Hematopoietic multipotent progenitor cell treated with erythropoietin and hydrocortisone succinate and interleukin-3 and kit ligand, for 8 days (in vitro differentiated cells): ENCODE results near the gene SLC4A7.
"Not testable (repeated sequence)": the region's sequence is repeated elsewhere in the genome, so short reads cannot be mapped to it uniquely, and the experiment has no call there.

Experiments
- DNase-seq: peaks from one replicate; pipeline ENCODE4 v3.0.0-alpha.2; 2015

SLC4A7 gene

DNA sequence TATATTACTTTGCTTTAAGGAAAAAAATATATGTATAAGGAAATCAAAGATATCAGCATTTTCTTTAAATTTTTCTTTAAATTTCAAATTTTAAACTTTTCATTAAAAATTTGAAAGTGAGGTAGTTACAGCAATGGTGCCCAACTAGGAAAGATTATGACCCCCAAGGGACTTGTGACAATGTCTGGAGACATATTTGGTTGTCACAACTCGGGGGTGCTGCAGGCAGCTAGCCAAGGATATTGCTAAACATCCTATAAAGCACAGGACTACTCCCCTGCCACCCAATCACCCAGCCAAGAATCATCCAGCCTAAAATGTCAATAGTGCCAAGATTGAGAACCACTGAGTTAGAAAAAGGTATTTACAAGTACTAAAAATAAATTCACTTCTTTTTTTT, 57.3 kb downstream of the SLC4A7 start:
- DNase-seq = no peak

DNA sequence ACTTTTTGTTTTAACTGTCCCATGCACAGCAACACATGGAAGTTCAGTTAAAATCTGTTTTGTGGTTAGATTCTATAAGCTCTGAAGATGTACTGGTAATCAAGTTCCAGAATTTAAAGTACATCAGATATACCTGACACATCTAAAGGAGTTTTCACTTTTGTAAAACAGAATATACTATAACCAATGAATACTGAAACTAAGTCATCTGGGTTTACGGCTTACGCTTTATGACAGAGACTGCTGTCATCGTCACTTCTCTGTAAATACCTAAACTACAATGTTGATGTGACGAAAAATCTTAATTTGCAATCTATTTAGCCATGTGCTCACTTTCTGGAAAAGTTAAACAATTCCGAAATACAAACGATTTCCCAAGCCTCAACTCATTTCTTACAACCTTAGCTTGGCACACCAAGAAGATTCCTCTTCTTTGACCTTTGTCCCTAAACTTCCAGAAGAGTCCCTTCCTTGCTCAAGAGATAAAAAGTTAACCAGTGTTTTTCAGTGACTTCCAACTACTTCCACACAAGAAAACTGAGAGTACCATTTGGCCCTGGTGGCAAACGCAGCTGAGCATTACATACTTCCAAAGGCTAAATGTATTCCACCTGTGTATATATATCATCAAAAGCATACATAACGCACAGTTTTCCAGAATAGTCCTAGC, 58.2 kb downstream of the SLC4A7 start:
- DNase-seq = no peak

DNA sequence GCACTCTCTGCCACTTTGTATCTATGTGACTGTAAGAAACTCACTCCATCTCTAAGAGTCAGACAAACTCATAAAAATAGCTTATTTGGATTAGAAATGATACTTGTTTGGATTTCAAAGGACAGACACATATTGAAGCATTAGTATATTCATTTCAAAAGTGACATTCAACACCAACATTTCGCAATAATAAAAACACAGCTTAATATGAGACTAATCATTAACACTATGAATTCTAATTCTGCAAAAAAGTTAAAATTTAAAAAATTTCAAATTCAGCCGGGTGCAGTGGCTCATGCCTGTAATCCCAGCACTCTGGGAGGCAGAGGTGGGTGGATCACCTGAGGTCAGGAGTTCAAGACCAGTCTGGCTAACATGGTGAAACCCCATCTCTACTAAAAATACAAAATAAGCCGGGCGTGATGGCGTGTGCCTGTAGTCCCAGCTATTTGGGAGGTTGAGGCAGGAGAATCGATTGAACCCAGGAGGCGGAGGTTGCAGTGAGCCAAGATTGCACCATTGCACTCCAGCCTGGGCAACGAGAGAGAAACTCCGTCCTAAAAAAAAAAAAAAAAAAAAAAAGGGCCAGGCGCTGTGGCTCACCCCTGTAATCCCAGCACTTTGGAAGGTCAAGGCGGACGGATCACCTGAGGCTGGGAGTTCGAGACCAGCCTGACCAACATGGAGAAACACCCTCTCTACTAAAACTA, 59.2 kb downstream of the SLC4A7 start:
- DNase-seq = not testable (repeated sequence)

DNA sequence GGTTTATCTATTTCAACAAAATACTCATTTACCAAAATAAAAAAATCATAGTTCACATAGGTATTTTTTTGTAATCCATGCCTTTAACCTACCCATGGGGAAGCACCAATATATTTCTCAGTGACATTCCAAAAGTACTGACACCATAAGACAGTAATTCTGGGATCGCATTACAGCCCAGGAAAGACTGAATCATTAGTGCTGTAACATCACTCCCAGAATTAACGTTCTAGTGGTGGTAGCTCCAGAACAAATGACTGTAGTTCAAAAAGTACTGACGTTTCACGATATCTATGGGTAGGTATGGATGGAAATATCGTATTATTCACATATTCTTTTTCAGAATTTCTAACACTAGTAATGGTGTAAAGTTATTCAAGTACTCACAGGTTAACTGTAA, 60.7 kb downstream of the SLC4A7 start:
- no peak for DNase-seq

DNA sequence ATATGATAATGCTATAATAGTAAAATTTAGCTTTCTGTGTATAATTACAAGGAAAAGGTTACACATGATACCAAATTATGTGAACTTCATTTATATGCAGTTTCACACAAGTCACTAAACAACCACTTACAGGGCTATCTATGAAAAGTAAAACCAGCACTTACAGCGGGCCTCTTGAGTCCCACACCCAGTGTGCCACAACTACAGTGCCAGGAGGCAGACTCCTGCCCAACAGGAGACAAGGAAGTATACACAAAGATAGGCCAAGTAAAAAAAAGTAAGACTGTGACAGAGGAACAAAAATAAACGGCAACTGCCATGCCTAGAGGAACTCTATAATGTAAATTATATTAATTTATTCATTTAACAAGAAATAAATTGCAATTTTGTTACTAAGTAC, 61.6 kb downstream of the SLC4A7 start:
- no peak for DNase-seq

DNA sequence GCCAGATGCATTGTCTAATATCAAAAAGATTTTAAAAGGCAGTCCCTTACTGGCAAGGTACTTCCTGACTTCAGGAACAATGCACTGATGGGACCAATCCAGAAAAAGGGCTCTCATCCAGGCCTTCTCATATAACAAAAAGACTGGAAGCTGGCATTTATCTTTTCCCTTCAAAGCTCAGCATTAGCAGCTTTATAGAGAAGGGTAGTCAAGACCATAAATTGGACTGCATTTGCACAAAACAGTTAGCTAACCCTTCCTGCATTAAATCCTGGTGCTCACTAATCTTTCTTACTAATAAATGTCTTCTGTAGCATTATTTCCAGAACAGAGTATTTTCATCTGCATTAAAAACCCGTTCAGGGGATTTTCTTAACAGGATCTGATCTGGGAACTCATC, 69.0 kb downstream of the SLC4A7 start:
- no peak for DNase-seq

DNA sequence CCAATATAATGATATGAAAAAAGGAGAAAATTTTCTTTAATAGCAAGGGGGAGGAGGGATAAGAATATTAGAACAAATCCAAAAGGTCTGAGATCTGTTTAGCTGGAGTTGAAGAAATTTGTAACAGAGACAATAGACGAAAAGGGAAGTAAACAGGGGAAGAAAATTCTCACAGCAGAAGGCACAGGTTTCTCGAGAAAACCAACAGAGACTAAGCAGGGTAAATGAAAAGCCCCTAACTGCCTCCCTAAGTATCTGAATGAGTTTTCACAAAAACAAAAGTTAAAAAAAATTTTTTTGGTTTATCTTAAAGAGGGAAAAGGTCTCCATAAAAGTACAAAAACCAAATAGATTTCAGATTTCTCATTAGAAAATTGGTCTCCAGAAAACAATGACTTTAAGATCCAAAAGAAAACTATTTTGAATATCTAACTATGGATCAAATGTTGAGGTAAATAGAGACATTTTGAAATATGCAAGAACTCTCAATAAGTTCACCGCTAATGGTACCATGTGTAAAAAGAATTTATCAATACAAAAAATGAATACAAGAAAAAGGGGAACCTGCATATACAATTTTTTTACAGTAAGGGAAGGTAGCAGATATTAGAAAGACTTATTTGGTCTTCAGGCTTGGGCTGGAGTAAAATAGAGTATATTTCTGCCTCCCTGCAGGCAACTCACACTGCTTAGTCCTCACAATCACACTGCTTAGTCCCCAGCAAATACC, 91.1 kb downstream of the SLC4A7 start:
- DNase-seq = no peak

DNA sequence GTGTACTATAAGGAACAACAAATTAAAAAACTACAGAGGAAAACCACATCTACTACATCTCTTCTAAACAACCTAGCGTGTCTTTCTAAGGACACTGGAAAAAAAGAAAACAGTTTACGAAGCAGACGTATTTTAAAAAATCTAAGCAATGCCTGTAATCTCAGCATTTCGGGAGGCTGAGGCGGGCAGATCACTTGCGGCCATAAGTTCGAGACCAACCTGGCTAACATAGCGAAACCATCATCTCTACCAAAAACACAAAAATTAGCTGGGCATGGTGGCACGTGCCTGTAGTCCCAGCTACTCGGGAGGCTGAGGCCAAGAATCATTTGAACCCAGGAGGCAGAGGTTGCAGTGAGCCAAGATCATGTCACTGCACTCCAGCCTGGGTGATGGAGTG, 91.8 kb downstream of the SLC4A7 start:
- not testable (repeated sequence) for DNase-seq

DNA sequence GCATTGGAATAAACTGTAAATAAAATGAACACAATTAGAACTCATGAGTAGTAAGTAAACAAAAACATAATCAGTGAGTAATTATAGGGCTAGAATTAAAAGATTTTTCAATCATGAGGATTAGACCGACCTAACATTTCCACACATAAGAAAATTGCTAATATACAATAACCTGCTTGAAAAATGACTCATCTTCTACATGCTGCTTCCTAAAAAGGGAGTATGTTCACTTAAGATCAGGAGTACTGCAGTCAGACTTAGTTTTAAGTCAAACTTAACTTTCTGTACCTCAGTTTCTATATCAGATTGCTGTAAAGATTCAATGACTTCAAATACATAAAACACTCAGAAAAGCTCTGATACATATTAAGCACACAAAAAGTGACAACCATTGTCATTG, 92.4 kb downstream of the SLC4A7 start:
- no peak for DNase-seq

DNA sequence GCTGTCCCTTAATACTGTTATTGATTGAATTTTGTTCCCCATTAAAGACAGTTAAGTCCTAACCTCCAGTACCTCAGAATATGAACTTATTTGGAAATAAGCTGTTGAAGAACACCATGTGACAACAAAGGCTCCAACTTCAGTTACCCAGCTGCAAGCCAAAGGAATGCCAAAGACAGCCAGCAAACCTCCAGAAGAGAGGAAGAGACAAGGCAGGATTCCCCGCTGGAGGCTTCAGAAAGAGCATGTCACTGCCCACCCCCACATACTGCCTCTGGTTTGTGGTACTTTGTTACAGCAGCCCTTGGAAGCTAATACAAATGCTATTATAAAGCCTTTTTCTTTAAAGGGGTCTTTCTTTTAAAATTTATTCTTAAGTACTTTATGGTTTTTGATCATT, 96.6 kb downstream of the SLC4A7 start:
- no peak for DNase-seq

DNA sequence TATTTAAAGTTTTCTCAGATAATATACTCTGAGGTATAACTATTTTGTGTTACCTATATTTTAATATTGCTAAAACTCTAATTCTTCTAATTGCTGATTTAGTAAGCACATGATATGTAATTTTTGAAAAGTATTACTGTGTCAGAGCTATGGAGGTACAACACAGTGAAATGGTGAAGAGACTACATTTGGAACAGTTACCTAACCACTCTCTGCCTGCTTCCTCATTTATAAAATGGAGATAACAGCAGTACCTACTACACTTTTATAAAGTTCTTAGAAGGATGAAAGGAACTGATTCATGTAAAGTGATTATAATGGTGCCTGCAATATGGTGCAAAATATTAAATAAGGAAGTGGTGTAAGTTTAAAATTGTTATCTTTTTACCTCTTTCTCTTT, 98.7 kb downstream of the SLC4A7 start:
- DNase-seq = no peak

DNA sequence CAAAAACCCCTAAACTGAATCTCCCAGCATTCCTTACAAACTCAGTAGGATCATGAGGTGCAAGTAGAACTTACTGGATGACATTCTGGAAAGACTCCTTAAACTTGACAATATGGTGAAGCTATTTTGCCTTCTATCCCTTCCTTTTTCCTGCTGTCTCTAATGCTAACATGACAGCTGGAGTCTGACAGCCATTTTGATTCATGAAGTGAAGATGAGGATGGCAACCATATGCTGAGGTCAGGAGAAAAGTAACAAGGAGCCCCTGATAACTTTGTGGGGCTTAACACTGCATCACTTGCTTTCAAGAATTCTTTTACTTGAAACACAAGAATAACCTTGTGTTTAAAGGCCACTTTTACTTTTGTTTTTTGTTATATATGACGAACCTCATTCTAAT, 100.0 kb downstream of the SLC4A7 start:
- no peak for DNase-seq

DNA sequence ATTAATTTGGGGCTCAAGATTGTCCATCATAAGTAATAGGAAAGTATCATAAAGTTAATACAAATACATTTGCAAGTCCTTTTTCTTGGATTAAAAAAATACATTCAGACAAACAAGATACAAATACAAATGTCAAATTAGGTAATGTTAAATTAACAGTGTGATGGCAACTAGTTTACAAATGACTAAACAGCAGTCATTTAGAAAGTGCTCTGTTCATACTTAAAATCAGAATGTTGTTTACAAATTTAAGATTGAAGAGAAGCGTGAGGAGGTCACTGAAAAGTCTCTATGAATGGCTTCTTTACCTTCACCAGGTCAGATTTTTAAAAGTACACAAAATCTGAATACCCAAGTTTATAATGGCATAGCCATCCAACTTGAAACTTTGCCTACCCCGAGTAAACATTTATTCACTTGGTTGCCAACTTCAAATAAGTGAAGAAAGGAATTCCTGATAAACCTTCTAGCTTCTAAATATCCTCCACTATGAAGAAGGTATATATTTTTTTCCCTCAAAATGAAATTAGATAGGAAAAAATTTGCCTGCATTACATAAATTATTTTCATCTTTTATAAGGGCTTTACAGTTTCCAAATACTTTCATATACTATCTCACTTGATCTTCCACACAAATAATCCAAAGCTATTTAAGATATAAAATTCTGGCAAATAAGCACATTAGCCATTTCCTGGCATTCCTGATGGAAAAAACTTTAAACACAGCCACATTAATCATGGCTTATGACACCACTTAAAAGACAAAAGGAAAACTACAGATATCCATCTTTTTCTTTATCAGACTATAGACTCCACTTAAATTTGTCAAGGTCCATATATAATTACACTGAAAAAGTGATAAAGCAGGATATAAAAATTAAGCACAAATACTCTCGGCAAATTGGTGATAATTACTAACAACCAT, 103.5 kb downstream of the SLC4A7 start:
- no peak for DNase-seq

DNA sequence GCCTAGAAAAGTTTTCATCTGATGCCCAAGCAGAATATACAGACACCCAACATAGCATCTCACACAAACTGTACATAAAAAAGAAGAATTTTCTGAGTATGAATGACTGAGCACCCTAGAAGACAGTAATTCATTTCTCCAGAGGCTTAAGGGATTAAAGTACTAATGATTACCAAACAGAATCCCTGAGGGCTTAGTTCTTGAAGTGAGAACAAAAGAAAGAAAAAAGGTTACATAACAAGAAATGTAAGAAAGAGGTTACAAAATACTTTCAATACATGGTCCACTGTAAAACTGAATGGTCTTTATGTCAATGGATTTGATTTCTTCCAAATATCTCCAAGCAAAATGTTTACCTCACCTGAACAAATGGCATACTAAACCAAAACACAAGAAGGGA, 105.9 kb downstream of the SLC4A7 start:
- DNase-seq = no peak

DNA sequence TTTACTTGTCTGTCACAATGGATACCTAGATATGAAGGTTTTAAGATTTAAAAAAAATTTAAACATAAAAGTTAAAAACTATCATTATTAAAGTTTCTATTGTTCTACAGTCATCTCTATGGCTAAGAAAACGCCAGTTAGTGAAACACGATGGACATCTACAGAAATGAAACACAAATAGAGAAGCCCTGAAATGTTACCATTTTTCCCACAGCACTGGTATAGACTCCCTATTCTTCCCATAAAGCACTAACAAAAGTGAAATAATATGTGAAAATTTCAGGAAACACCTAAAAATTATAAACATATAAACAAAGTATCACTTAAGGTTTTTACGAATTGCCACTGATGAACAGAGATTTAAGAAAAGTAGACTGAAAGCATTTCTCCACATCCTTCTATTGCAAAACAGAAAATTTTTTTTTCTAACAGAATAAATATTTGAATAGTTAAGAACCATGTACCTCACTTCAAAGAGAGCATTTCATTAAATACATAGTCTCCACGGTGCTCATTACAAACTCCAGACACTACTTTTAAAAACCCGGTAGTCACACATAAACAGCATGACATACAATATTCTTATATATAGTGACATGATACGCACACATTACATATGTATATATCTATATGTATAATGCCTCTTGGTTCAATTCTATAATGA, 107.9 kb downstream of the SLC4A7 start:
- DNase-seq = no peak

DNA sequence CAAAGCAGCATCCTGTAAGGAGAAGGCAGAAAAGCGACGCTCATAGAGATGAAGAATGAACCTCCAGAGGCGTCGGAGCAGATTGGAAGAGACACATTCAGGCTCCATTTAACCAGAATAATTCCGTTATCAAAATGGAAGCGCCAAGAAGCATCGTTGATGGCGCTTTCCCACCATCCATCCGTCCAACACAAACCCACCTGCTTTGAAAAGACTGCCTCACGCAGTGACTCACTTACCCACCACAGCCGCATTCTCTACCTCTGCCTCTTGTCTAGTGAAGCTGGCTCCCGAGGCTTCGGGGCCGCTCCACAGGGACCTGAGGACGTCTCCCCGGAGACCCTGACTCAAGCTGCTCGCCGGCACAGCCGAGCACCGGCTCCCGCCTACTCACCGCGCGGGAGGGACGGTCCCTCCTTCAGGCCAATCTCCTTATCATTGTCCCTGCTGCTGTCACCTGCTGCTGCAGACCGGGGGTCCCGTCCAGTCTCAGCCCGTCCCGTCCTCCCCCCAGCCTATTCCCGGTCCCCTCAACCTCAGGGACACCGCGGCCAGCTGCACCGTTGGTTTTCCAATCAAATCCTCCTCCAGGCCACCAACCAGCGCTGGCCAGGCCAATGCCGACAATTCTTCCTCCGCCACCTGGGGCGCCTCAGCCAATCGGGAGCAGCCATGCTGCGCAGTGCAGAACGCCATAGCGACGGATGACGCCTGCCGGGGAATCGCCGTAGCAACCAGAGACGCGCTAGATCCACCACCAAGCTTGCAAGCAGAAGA, 115.2 kb downstream of the SLC4A7 start, which contains the start of gene NEK10:
Gene NEK10, minus strand, starts transcription at position 553 of the 777 bp plus-strand sequence. CDS start 16,501 bp downstream, outside the sequence.
- DNase-seq = peak; percentile 85

DNA sequence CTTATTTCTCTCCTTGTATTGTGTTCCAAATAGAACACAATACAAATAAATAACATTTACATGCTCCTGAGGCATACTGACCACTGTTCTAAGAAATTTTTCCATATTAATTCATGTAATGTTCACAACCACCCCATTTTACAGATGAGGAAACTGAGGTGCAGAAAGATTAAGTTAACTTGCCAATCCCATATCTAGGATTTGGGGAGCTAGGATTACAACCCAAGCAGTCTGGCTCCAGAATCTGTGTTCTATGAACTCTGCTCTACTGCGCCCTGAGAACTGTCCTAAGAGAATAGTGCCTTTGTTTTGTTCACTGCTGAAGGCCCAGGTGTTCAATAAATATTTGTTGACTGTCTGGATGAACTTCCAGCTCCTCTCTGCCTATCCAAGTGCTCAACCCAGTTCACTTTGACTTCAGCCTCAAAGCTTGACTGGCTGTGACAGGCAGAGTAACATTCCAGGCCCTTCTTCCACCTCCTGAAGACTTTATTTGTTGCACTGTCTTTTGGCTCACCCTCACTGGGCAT, 118.1 kb downstream of the SLC4A7 start:
- no peak for DNase-seq

DNA sequence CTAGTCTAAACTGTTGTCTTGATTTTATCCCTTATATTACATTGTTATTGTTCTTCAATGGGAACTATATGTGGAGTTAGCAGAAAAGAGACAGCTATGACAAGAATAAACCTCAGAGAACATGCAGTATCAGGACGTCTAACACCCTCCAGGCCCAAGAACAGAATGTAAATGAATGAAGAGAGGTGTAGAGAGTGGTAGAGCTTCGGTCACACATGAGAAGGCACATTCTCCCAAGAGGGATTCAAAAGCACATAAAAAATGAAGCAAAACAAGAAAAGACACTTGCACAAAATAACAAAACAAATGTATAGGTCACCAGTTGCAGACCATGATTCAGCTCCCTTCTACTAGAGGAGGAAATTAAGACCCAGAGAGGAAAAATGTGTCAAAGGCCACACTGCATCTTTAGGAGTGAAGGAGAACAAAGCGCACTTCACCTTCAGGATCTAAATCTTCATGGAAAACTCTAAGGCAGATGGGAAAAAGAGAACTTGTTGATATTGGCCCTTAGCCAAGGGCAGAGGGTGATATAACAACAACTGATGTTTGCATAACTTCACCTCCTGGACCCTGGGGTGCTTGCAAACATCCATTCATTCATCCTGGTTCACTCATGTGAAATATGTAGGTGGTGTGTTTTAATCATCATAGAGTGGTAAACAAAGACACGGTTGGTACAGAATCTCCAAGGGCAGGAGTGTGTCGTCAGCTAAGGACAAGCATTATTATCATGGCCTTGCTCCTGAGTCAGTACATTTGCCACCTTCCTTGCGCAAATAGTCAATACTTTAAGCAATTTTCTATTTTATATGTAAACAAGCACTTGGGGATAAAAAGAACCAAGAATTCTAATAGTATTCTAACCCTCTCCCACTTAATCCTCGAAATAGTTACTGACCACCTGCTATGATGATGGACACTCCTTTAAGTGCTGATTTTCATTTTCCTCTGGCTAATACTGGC, 123.8 kb downstream of the SLC4A7 start:
- DNase-seq = no peak

DNA sequence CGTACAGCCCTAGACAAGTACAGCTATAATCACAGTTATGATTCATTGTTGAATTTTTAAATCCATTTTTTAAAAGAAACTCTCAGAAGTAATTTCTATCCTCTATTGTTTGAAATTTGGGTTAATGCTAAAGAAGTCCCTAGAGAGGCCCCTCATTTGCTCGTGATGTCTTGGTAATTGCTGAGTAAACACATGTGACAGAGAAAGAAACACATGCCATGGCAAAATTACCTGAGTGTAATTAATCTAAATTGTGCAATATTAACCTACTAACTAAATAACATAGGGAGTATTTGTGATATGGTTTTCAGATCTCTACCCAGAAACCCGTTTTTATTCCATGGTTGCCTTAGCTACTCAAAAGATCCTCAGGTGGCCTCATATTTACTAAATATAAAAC, 125.8 kb downstream of the SLC4A7 start:
- DNase-seq = no peak

DNA sequence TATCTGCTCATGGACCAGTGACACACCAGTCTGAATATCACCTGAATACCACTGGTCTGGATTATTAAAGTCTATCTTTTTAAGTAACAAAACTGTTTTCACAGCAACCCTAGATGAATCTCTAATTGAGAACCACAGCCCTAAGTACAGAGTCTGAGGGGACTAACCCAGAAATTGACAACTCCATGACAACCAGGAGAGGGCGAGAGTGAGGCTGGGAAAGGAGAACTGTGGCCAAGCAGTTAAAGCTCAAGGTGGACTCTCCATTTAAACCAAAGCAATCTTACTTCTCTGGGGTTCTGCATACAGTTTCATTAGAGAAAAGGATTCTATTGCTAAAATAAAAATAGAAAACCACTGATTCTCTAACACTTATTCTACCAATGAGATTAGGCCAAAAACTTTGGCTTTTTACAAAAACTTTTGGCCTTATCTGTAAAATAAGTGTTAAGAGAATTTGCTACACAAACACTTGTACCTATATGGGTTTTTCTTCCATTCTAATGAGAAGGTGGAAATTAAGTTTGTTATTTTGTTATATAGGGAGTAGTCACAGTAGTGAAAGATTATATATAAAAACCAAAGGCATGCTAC, 126.4 kb downstream of the SLC4A7 start:
- DNase-seq = peak; percentile 73
